Smooth muscle cell (in vitro differentiated cells): ENCODE data around the gene UMODL1. TPM values are rescaled to one million over a fixed set of nuclear protein-coding genes. Genes with fewer than 3 reads are reported as not detected.
A peak's percentile ranks its signal among the peaks of the same experiment; 100 is the strongest.

Experiments used
- DNase-seq: peaks from one replicate; lab custom pipeline; 2025; ENCODE audit not compliant: unreplicated experiment; lab: John Stamatoyannopoulos, UW
- H2AFZ ChIP-seq: fragments of 200-600 bp; sonication (generic); 2 replicates; pipeline ENCODE4 v1.6.0; 2016; ENCODE audit warnings: antibody characterized with exemption, low read depth, mild to moderate bottlenecking
- H3F3A ChIP-seq: fragments of 200-600 bp; sonication (generic); 2 replicates; pipeline ENCODE4 v1.6.0; 2017; ENCODE audit warnings: antibody characterized with exemption, low read depth
- H3K27ac ChIP-seq: fragments of 200-600 bp; sonication (generic); 2 replicates; pipeline ENCODE4 v1.5.1; 2016; ENCODE audit warnings: low read depth, mild to moderate bottlenecking
- H3K27me3 ChIP-seq: fragments of 200-600 bp; sonication (generic); 2 replicates; pipeline ENCODE4 v1.6.1; 2016; ENCODE audit warnings: low read depth, mild to moderate bottlenecking
- H3K36me3 ChIP-seq: fragments of 200-600 bp; sonication (generic); 2 replicates; pipeline ENCODE4 v1.5.1; 2016; ENCODE audit warnings: low read depth
- H3K4me1 ChIP-seq: fragments of 200-600 bp; sonication (generic); 2 replicates; pipeline ENCODE4 v1.5.1; 2016; ENCODE audit warnings: low read depth
- H3K4me2 ChIP-seq: fragments of 200-600 bp; sonication (generic); 2 replicates; pipeline ENCODE4 v1.6.0; 2016; ENCODE audit warnings: mild to moderate bottlenecking
- H3K4me3 ChIP-seq: fragments of 200-600 bp; sonication (generic); 2 replicates; pipeline ENCODE4 v1.5.1; 2016; ENCODE audit warnings: mild to moderate bottlenecking
- H3K79me2 ChIP-seq: fragments of 200-600 bp; sonication (generic); 2 replicates; pipeline ENCODE4 v1.6.0; 2016; ENCODE audit warnings: low read depth, mild to moderate bottlenecking
- H3K9ac ChIP-seq: fragments of 200-600 bp; sonication (generic); 2 replicates; pipeline ENCODE4 v1.6.0; 2016; ENCODE audit warnings: low read depth
- H3K9me3 ChIP-seq: fragments of 200-600 bp; sonication (generic); replicated peaks from 2 replicates; pipeline ENCODE4 v1.5.1; 2016; ENCODE audit warnings: low read depth
- H4K20me1 ChIP-seq: fragments of 200-600 bp; sonication (generic); 2 replicates; pipeline ENCODE4 v1.6.0; 2016; ENCODE audit warnings: low read depth
- CTCF ChIP-seq: fragments of 200-600 bp; sonication (generic); IDR thresholded peaks from 2 replicates; pipeline ENCODE4 v1.5.1; 2017; ENCODE audit warnings: borderline replicate concordance, mild to moderate bottlenecking, antibody characterized with exemption; ENCODE audit not compliant: insufficient read depth, poor library complexity, severe bottlenecking
- WGBS: methylation state at CpG from one replicate; pipeline ENCODE4 v1.1.7; 2016; ENCODE audit warnings: low lambda C conversion rate; 5-methylcytosine and 5-hydroxymethylcytosine counted together
- polyA plus RNA-seq: library from polyadenylated mRNA; unstranded; fragments of >200 nt; fragmentation: Nextera tagmentation; extraction: Ambion mirVana; gene quantifications from 2 replicates; pipeline ENCODE4 v1.2.1, GENCODE V29; 2016
- total RNA-seq: library from RNA; depleted of rRNA; stranded (reverse); fragments of >200 nt; gene quantifications from 2 replicates; pipeline ENCODE4 v1.2.3, GENCODE V29; 2014

Gene UMODL1
- total and polyA plus RNA-seq, 2 experiments from 2014 or later = 0.14 TPM; not detected in 1

GRCh38 chr21:42057851-42058437, 13.2 kb upstream of the UMODL1 start:
- Histone ChIP-seq H3K36me3 (no peaks in the 10 kb centered on the region), H3K4me2 (peak overlapping the region; percentile 53), H3K4me3 (no peak overlapping the region), H3K9ac (peak overlapping the region; percentile 39), H3K27me3 (no peaks in the 10 kb centered on the region), H3K9me3 (no peaks in the 10 kb centered on the region), H3K27ac (peak overlapping the region; percentile 86), H3K4me1 (peaks cover 9% of the 10 kb centered on the region), H3F3A (no peaks in the 10 kb centered on the region), H2AFZ (no peak overlapping the region), H3K79me2 (no peaks in the 10 kb centered on the region), H4K20me1 (no peaks in the 10 kb centered on the region)
- TF ChIP-seq CTCF = no peak
- no peak for DNase-seq
- WGBS = 89% methylated on average over 11 of the region's 11 CpGs

DNA sequence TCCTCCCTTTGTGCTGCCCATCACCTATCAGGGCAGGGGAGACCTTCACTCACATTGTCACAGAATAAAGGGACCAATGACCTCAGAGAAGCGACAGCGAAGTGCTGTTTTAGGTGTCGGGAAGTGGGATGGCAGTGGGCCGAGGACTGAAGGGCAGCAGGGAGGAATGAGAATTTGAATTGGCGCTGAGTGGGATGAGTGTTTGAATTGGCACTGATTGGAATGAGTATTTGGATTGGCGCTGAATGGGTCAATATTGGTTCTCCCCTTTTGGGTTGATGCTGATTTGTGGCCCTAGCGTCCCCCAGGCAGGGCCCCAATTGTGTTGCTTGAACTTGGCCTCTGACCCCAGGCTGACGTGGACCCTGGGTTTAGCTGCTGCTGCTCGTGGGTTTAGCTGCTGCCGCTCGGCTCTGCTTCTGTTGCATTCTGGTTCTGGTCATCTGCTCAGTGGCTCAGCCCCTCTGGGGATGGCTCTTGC, 12.4 kb upstream of the UMODL1 start:
- H2AFZ ChIP-seq = no peak overlapping the region

GRCh38 chr21:42059141-42059540, 12.0 kb upstream of the UMODL1 start:
- WGBS = 93% methylated on average over 9 of the region's 9 CpGs
- no peaks in the 10 kb centered on the region for H3K9me3 ChIP-seq
- H3K4me2 ChIP-seq = no peak overlapping the region
- H3K27me3 ChIP-seq = no peaks in the 10 kb centered on the region
- H3K36me3 ChIP-seq = no peaks in the 10 kb centered on the region
- H3F3A ChIP-seq = no peaks in the 10 kb centered on the region
- H3K27ac ChIP-seq = no peak overlapping the region
- no peak for TF ChIP-seq CTCF
- H2AFZ ChIP-seq = no peak overlapping the region
- no peaks in the 10 kb centered on the region for H3K79me2 ChIP-seq
- peaks cover 19% of the 10 kb centered on the region for H3K4me1 ChIP-seq
- no peak overlapping the region for H3K4me3 ChIP-seq
- H3K9ac ChIP-seq = no peak overlapping the region
- no peak for DNase-seq
- H4K20me1 ChIP-seq = no peaks in the 10 kb centered on the region

More for the DNA sequence above, 12.4 kb upstream of the UMODL1 start:
- H3K36me3 ChIP-seq = no peaks in the 10 kb centered on the region
- no peaks in the 10 kb centered on the region for H3K27me3 ChIP-seq
- 97% methylated on average over 11 of the region's 11 CpGs for WGBS
- H3F3A ChIP-seq = no peaks in the 10 kb centered on the region
- H3K4me1 ChIP-seq = peaks cover 14% of the 10 kb centered on the region
- DNase-seq = no peak
- no peak overlapping the region for H3K4me3 ChIP-seq
- no peak for TF ChIP-seq CTCF
- no peak overlapping the region for H3K27ac ChIP-seq
- no peaks in the 10 kb centered on the region for H4K20me1 ChIP-seq
- H3K79me2 ChIP-seq = no peaks in the 10 kb centered on the region
- H3K9ac ChIP-seq = no peak overlapping the region
- H3K4me2 ChIP-seq = no peak overlapping the region
- H3K9me3 ChIP-seq = no peaks in the 10 kb centered on the region

GRCh38 chr21:42059721-42060120, 11.4 kb upstream of the UMODL1 start:
- H3K4me3 ChIP-seq = no peak overlapping the region
- no peak overlapping the region for H3K27ac ChIP-seq
- no peaks in the 10 kb centered on the region for H4K20me1 ChIP-seq
- H3K36me3 ChIP-seq = no peaks in the 10 kb centered on the region
- H3K4me1 ChIP-seq = peaks cover 21% of the 10 kb centered on the region
- no peaks in the 10 kb centered on the region for H3K79me2 ChIP-seq
- H2AFZ ChIP-seq = no peak overlapping the region
- no peaks in the 10 kb centered on the region for H3F3A ChIP-seq
- no peak overlapping the region for H3K9ac ChIP-seq
- no peak for DNase-seq
- no peaks in the 10 kb centered on the region for H3K27me3 ChIP-seq
- H3K9me3 ChIP-seq = no peaks in the 10 kb centered on the region
- WGBS = 91% methylated on average over 10 of the region's 10 CpGs
- TF ChIP-seq CTCF = no peak
- H3K4me2 ChIP-seq = no peak overlapping the region
